ENCODE measurements around the gene HSPA12B. TPM values are rescaled to one million over a fixed set of nuclear protein-coding genes. Genes with fewer than 3 reads are reported as not detected.

HSPA12B gene
- total and polyA plus RNA-seq, 2 experiments from 2014 or later = 2.5 to 3.4 TPM

DNA sequence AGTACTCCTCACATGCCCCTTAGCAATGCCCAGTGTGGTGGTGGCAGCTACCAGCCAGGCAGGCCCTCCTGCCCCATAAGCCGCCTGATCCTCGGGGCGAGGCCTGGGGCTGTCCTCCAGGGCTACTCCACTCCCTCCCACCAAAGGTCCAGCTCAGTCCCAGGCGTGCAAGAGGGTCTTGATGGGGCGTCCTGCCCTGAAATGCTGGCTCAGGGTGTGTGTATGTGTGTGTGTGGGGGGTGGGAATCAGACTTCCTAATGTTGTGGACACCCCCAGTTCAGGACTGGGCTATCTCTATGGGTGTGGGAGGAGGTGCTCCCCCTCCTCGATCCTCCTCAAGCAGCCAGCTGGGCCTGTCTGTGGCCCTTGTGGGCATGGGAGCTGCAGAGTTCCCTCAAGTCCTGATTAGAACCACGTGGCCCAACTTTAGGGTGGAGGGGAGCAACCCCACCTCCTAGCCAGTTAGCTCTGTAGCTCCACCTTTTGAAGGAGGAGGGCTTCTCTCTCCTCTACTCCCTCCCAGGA lies 7.5 kb downstream of the HSPA12B start:
- Histone ChIP-seq H3K9me2 (replicated peaks; ENCODE audit: insufficient read depth) (no peaks in the 10 kb centered on the region), H4K20me1 (ENCODE audit: insufficient read depth, poor library complexity, severe bottlenecking) (no peaks in the 10 kb centered on the region), H3K4me2 (no peak overlapping the region), H3K4me3 (no peak overlapping the region), H2AFZ (no peak overlapping the region), H3K79me2 (no peaks in the 10 kb centered on the region), H3K4me1 (ENCODE audit: insufficient read depth) (no peaks in the 10 kb centered on the region), H3K36me3 (replicated peaks; ENCODE audit: insufficient read depth, low read depth) (no peaks in the 10 kb centered on the region), H3K9me3 (ENCODE audit: low read depth) (no peaks in the 10 kb centered on the region), H3K27ac (no peak overlapping the region), H3K27me3 (peaks cover 11% of the 10 kb centered on the region)
- WGBS (ENCODE audit: low lambda C conversion rate, missing lambda C conversion rate) = 73% methylated on average over 7 of the region's 7 CpGs
- TF ChIP-seq CTCF (IDR thresholded peaks at IDR 0.05; ENCODE audit: poor library complexity) (no peak), EZH2 (IDR thresholded peaks at IDR 0.05; ENCODE audit: borderline replicate concordance) (no peak), EZH2phosphoT487 (IDR thresholded peaks at IDR 0.05; ENCODE audit: low read depth, severe bottlenecking, unreplicated experiment) (no peak)
- DNase-seq (ENCODE audit: low spot score) = peak; percentile 5

DNA sequence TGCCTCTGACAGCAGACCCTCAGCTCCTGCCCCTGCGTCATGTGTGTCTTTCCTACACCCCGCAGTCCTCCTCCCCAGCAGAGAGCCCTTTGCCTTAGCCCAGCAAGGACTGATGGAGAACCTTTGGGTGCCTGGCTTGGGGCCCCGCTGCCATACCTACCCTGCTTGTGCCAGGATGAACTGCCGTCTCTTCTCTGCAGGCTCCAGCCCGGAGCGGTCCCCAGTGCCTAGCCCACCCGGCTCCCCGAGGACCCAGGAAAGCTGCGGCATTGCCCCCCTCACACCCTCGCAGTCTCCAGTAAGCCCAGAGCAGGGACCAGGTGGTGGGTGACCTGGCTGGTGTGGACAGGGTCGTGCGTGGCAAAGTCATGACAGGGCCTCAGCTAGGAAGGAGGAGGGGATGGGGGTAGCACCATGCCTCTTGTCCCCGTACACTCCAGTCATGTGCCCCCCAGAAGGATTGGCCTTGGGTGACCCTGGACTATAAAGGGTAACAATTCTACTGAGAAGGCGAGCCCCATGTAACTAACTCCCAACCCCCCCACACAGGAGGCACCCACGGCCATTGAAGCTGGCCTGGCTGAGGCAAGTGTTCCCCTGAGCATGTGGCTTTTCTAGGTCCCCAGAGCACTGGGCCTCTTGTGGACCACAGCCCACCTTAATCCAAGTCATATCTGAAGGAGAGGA lies 8.3 kb downstream of the HSPA12B start:
- Histone ChIP-seq H3K79me2 (no peaks in the 10 kb centered on the region), H3K27ac (no peak overlapping the region), H4K20me1 (ENCODE audit: insufficient read depth, poor library complexity, severe bottlenecking) (no peaks in the 10 kb centered on the region), H3K9me2 (replicated peaks; ENCODE audit: insufficient read depth) (no peaks in the 10 kb centered on the region), H3K9me3 (ENCODE audit: low read depth) (no peaks in the 10 kb centered on the region), H3K4me3 (no peak overlapping the region), H3K4me1 (ENCODE audit: insufficient read depth) (no peaks in the 10 kb centered on the region), H3K36me3 (replicated peaks; ENCODE audit: insufficient read depth, low read depth) (no peaks in the 10 kb centered on the region), H3K4me2 (no peak overlapping the region), H2AFZ (no peak overlapping the region), H3K27me3 (peaks cover 15% of the 10 kb centered on the region)
- DNase-seq (ENCODE audit: low spot score) = no peak
- TF ChIP-seq CTCF (IDR thresholded peaks at IDR 0.05; ENCODE audit: poor library complexity) (no peak), EZH2 (IDR thresholded peaks at IDR 0.05; ENCODE audit: borderline replicate concordance) (no peak), EZH2phosphoT487 (IDR thresholded peaks at IDR 0.05; ENCODE audit: low read depth, severe bottlenecking, unreplicated experiment) (no peak)
- whole genome bisulfite sequencing (ENCODE audit: low lambda C conversion rate, missing lambda C conversion rate) = 95% methylated on average over 15 of the region's 15 CpGs

- H3K9me2 ChIP-seq (replicated peaks; ENCODE audit: insufficient read depth) = no peaks in the 10 kb centered on the region
- WGBS (ENCODE audit: low lambda C conversion rate, missing lambda C conversion rate) = 67% methylated on average over 7 of the region's 7 CpGs
- DNase-seq (ENCODE audit: low spot score) = no peak
Observed at GRCh38 chr20:3741836-3742458, 9.5 kb downstream of the HSPA12B start.

More at GRCh38 chr20:3741836-3742458, 9.5 kb downstream of the HSPA12B start:
- no peak overlapping the region for H3K4me2 ChIP-seq
- H3K27ac ChIP-seq = no peak overlapping the region
- H2AFZ ChIP-seq = no peak overlapping the region
- H3K9me3 ChIP-seq (ENCODE audit: low read depth) = no peaks in the 10 kb centered on the region
- no peaks in the 10 kb centered on the region for H3K36me3 ChIP-seq (replicated peaks; ENCODE audit: insufficient read depth, low read depth)
- no peak overlapping the region for H3K4me3 ChIP-seq
- H4K20me1 ChIP-seq (ENCODE audit: insufficient read depth, poor library complexity, severe bottlenecking) = no peaks in the 10 kb centered on the region
- peaks cover 24% of the 10 kb centered on the region for H3K27me3 ChIP-seq
- TF ChIP-seq EZH2 (IDR thresholded peaks at IDR 0.05; ENCODE audit: borderline replicate concordance) (no peak), EZH2phosphoT487 (IDR thresholded peaks at IDR 0.05; ENCODE audit: low read depth, severe bottlenecking, unreplicated experiment) (no peak), CTCF (IDR thresholded peaks at IDR 0.05; ENCODE audit: poor library complexity) (no peak)
- H3K4me1 ChIP-seq (ENCODE audit: insufficient read depth) = no peaks in the 10 kb centered on the region
- H3K79me2 ChIP-seq = no peaks in the 10 kb centered on the region

All from hepatocyte (in vitro differentiated cells).